IMR-90 (cell line): ENCODE results near the gene OR5B17.

Experiments used
- CEBPB ChIP-seq: IDR thresholded peaks from 2 replicates; pipeline ENCODE4 v1.6.1; 2012; ENCODE audit warnings: low read depth, low read length, improper control_type of control experiment
- CHD1 ChIP-seq: IDR thresholded peaks from 2 replicates; pipeline ENCODE4 v1.6.1; 2012; ENCODE audit warnings: low read depth, low read length, improper control_type of control experiment
- FOS ChIP-seq: fragments of 150-350 bp; IDR thresholded peaks from 2 replicates; pipeline ENCODE4 v1.6.1; 2016; ENCODE audit warnings: low read depth, low read length
- MAFK ChIP-seq: IDR thresholded peaks from 2 replicates; pipeline ENCODE4 v1.6.1; 2012; ENCODE audit warnings: low read depth, low read length, improper control_type of control experiment
- MXI1 ChIP-seq: IDR thresholded peaks from 2 replicates; pipeline ENCODE4 v1.6.1; 2012; ENCODE audit warnings: low read depth, mild to moderate bottlenecking, low read length, moderate library complexity, borderline replicate concordance
- POLR2A ChIP-seq: IDR thresholded peaks from 2 replicates; pipeline ENCODE4 v1.6.1; 2012; ENCODE audit warnings: mild to moderate bottlenecking, low read depth, low read length
- RAD21 ChIP-seq: IDR thresholded peaks from 2 replicates; pipeline ENCODE4 v1.6.1; 2012; ENCODE audit warnings: low read length, improper control_type of control experiment
- RCOR1 ChIP-seq: IDR thresholded peaks from 2 replicates; pipeline ENCODE4 v1.6.1; 2012; ENCODE audit warnings: mild to moderate bottlenecking, low read length, improper control_type of control experiment; ENCODE audit not compliant: insufficient replicate concordance
- RFX5 ChIP-seq: IDR thresholded peaks from 2 replicates; pipeline ENCODE4 v1.8.0; 2012; ENCODE audit warnings: low read depth, mild to moderate bottlenecking, low read length, moderate library complexity
- SMC3 ChIP-seq: fragments of 150-350 bp; IDR thresholded peaks from 2 replicates; pipeline ENCODE4 v1.6.1; 2016; ENCODE audit warnings: low read depth, mild to moderate bottlenecking, antibody characterized with exemption, low read length, moderate library complexity
- TF ChIP-seq, protein P1 (sequence below): conservative IDR thresholded peaks from 2 replicates; pipeline ENCODE4 v1.5.1; 2012; ENCODE audit warnings: mild to moderate bottlenecking, low read depth, low read length, improper control_type of control experiment
- TF ChIP-seq, protein P2 (sequence below): fragments of 150-350 bp; IDR thresholded peaks from 2 replicates; pipeline ENCODE4 v1.6.1; 2016; ENCODE audit warnings: low read depth, mild to moderate bottlenecking, low read length, moderate library complexity, borderline replicate concordance
- TF ChIP-seq, protein P3 (sequence below): fragments of 150-350 bp; IDR thresholded peaks from 2 replicates; pipeline ENCODE4 v1.6.1; 2017; ENCODE audit warnings: mild to moderate bottlenecking, antibody characterized with exemption, low read length, low read depth

DNA sequence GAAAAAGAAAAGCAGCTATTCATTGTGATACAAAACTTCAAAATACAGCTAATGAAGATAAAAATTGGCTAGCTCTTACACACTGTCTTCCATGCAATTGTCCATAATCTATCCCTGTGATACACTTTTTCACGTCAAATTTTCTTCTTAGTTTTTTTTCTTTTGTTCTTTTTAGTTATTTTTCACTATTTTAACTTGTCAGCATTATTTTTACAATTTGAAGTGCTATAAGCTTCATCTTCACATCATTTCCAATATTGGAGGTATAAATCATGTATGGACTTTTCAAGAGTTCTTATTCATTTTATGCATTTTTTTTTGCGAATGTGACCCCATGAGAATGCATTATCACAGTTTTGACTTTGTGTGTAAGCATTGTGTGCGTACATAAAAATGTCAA lies 4.1 kb downstream of the OR5B17 start:
- TF ChIP-seq, protein P1, sequence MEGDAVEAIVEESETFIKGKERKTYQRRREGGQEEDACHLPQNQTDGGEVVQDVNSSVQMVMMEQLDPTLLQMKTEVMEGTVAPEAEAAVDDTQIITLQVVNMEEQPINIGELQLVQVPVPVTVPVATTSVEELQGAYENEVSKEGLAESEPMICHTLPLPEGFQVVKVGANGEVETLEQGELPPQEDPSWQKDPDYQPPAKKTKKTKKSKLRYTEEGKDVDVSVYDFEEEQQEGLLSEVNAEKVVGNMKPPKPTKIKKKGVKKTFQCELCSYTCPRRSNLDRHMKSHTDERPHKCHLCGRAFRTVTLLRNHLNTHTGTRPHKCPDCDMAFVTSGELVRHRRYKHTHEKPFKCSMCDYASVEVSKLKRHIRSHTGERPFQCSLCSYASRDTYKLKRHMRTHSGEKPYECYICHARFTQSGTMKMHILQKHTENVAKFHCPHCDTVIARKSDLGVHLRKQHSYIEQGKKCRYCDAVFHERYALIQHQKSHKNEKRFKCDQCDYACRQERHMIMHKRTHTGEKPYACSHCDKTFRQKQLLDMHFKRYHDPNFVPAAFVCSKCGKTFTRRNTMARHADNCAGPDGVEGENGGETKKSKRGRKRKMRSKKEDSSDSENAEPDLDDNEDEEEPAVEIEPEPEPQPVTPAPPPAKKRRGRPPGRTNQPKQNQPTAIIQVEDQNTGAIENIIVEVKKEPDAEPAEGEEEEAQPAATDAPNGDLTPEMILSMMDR = no peak
- TF ChIP-seq RFX5 = no peak
- TF ChIP-seq MXI1 = no peak
- peak; percentile 77 for TF ChIP-seq MAFK
- TF ChIP-seq, protein P2, sequence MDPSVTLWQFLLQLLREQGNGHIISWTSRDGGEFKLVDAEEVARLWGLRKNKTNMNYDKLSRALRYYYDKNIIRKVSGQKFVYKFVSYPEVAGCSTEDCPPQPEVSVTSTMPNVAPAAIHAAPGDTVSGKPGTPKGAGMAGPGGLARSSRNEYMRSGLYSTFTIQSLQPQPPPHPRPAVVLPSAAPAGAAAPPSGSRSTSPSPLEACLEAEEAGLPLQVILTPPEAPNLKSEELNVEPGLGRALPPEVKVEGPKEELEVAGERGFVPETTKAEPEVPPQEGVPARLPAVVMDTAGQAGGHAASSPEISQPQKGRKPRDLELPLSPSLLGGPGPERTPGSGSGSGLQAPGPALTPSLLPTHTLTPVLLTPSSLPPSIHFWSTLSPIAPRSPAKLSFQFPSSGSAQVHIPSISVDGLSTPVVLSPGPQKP = no peak
- TF ChIP-seq POLR2A = no peak
- TF ChIP-seq SMC3 = no peak
- no peak for TF ChIP-seq CEBPB
- TF ChIP-seq RAD21 = no peak
- TF ChIP-seq CHD1 = no peak
- TF ChIP-seq, protein P3, sequence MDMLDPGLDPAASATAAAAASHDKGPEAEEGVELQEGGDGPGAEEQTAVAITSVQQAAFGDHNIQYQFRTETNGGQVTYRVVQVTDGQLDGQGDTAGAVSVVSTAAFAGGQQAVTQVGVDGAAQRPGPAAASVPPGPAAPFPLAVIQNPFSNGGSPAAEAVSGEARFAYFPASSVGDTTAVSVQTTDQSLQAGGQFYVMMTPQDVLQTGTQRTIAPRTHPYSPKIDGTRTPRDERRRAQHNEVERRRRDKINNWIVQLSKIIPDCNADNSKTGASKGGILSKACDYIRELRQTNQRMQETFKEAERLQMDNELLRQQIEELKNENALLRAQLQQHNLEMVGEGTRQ = no peak
- TF ChIP-seq FOS = no peak
- TF ChIP-seq RCOR1 = no peak
